SIG-M5 (cell line): ENCODE results near the gene MTHFS.

ENCODE experiments used
- DNase-seq: peaks from one replicate; lab custom pipeline; 2025; lab: John Stamatoyannopoulos, UW

MTHFS gene

GRCh38 chr15:79815468-79815867, 81.3 kb downstream of the MTHFS start:
- DNase-seq, result no peak

GRCh38 chr15:79812541-79812940, 84.3 kb downstream of the MTHFS start:
- DNase-seq, result no peak

- no peak for DNase-seq
These were observed 85.1 kb downstream of the MTHFS start for GRCh38 chr15:79811406-79812405.

- DNase-seq, result no peak
These were observed 92.0 kb downstream of the MTHFS start for GRCh38 chr15:79804838-79805237.

GRCh38 chr15:79798311-79798710, 98.5 kb downstream of the MTHFS start:
- DNase-seq, result no peak
